ENCODE data around the gene CPLX4.

The CPLX4 gene

DNA sequence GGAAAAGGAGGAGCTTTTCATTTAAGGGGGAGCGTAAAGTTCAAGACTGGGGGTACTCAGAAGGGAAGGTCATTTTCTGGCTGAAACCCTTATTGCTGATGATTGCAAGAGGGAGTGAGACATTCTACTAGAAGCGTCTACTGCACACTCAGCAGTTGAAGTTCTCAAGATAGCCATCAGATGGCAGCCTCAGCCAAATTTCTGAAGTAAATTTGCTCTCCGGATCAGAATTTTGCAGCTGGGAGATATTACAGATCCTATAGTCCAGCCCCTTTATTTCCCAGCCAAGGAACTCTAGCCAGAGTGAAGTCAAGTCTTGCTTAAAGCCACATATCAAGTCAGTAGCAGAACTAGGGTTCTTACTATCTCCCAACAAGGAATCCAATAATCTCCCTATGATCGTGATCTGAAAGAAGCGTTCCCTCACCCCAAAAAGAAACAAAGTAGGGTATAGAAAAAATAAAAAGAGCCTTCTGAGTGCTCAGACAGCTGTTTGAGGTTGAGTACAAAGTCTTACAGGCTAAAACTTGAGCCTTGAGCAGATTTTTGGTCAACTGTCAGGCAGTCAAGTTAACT is 69.2 kb downstream of the CPLX4 start:
- TF ChIP-seq, protein P1, sequence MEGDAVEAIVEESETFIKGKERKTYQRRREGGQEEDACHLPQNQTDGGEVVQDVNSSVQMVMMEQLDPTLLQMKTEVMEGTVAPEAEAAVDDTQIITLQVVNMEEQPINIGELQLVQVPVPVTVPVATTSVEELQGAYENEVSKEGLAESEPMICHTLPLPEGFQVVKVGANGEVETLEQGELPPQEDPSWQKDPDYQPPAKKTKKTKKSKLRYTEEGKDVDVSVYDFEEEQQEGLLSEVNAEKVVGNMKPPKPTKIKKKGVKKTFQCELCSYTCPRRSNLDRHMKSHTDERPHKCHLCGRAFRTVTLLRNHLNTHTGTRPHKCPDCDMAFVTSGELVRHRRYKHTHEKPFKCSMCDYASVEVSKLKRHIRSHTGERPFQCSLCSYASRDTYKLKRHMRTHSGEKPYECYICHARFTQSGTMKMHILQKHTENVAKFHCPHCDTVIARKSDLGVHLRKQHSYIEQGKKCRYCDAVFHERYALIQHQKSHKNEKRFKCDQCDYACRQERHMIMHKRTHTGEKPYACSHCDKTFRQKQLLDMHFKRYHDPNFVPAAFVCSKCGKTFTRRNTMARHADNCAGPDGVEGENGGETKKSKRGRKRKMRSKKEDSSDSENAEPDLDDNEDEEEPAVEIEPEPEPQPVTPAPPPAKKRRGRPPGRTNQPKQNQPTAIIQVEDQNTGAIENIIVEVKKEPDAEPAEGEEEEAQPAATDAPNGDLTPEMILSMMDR (IDR thresholded peaks at IDR 0.05; ENCODE audit: control insufficient read depth, insufficient read depth, low read depth, low read length, missing control alignments): peak; percentile 78
- H3K4me3 ChIP-seq (ENCODE audit: control insufficient read depth, low read depth, low read length): no peak overlapping the region
- DNase-seq (ENCODE audit: low read depth): peak; percentile 77

DNA sequence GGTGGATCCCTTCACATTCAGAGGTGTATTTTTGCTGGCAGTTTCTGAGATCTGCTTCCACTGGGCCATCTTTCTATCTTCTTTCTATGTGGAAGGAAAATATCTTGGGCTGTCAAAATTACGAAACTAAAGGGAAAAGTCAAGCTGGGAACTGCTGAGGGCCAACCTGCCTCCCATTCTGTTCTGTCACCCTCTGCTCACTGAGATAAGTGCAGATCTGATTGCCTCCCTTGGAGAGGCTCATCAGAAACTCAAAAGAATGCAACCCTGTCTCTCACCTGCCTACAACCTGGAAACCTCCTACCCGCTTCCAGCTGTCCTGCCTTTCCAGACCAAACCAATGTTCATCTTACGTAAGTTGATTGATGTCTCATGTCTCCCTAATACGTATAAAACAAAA is 71.7 kb downstream of the CPLX4 start:
- TF ChIP-seq, protein P1 (IDR thresholded peaks at IDR 0.05; ENCODE audit: control insufficient read depth, insufficient read depth, low read depth, low read length, missing control alignments): no peak
- H3K4me3 ChIP-seq (ENCODE audit: control insufficient read depth, low read depth, low read length): no peak overlapping the region
- DNase-seq (ENCODE audit: low read depth): no peak
